GM19468 (cell line): ENCODE measurements around the gene BPIFB3.

Experiments
- ATAC-seq: cut with Tn5 transposase; IDR thresholded peaks from one replicate; pipeline ENCODE4 v1.9.1; 2021; ENCODE audit warnings: mild to moderate bottlenecking, moderate library complexity, moderate number of reproducible peaks; ENCODE audit not compliant: unreplicated experiment; ENCODE audit errors: extremely low read depth

The BPIFB3 gene

DNA sequence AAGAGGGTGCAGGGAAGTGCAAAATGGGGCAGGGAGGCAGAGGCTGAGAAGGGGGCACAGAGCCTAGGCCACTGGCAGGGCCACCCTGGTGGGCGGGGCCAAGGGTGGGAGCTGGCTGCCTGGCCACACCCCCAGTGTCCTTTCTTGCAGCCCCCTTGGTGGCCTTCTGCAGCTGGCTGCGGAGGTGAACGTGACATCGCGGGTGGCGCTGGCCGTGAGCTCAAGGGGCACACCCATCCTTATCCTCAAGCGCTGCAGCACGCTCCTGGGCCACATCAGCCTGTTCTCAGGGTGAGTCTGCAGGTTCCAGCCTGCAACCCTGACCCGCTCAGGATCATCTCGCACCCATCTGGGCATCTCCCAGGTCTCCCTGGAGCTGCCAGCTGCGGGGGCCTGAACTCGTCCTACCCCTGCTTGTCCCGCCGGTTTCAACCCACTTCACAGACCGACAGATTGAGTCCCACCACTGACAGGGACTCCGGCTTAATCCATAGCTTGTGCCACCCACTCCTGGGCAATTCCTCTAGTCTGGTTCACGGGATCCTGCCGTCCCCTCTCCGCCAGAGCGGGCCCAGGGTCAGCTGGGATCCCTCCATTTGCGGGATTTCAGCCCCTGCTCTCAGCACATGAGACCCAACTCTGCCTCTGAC, 6.2 kb downstream of the BPIFB3 start:
- ATAC-seq, result no peak

DNA sequence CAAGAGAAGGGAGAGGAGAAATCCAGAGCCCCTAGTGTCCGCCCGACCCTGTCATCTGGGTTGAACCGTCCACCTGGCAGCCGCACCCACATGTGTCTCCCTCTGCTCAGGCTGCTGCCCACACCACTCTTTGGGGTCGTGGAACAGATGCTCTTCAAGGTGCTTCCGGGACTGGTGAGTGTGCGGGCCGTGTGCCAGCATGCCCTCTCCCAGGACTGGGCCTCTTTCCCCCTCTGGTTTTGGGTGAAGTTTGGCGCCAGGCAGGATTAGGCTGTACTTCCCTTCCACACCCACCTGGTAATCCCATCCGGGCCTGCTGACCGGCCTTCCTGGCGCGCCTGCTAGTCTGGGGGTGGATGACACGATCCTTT, 7.9 kb downstream of the BPIFB3 start:
- no peak for ATAC-seq

DNA sequence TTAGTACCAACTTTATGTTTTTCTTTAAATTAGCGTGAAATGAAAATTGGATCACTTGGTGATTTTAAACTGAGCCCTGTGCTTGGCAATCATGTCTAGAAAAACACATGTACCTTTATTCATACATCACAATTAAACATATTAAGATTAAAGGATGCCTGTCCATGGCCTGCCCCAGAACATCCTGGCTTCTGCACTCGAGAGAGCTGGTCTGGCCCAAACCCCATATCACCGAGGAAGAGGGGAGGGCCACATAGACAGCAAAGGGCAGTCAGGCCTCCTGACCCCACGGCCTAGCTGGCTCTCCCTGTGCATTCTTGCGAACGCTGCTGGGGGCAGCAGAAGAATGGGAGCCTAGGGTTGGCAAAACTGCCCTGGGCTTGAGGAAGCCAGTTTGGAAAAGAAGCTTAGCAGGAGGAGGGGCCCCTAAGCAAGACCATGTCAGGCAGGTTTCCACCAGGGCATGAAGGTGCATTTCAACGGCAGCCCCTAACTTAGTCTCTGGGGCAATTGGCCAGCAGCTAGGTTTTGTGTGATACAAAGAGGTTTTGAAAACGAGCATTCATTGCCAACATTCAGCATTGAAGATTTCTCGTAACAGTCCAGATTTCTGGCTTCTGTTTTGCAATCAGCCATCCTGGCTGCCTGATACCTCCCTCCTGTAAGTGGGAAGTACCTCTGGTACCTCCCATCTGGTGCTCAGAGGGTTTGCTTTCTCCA, 8.6 kb downstream of the BPIFB3 start:
- ATAC-seq, result no peak

DNA sequence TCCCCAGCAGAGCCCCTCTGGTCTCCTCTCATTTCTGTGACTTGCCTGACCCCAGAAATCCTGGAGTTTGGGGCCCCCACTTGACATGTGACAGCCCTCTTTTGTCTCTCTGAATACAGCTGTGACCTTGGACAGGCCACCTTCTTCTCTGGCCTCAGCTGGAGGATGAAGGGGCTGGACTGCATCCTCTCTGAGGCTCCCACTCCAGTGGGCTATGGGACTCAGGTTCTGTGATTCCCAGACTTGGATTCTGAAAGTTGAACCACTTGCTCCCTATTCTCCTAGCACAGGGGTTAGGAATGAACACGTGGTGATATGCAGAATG, 9.1 kb downstream of the BPIFB3 start:
- no peak for ATAC-seq

DNA sequence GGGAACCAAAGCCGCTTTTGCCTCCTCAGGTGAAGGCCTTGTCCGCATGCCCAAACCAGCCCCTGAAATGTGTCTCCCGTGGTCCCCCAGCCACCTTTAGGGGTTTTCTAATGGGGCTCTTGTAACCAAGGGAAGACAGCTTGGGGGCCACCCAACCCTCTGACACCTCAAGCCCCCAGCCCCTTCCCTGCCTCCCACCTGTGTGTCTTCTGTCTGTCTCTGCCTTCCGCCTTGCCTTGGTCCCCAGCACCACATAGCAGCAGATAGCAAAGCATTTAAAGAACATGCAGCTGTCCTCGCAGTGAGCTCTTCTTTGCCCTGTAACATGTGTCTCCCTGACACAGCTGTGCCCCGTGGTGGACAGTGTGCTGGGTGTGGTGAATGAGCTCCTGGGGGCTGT, 9.6 kb downstream of the BPIFB3 start:
- ATAC-seq, result no peak

DNA sequence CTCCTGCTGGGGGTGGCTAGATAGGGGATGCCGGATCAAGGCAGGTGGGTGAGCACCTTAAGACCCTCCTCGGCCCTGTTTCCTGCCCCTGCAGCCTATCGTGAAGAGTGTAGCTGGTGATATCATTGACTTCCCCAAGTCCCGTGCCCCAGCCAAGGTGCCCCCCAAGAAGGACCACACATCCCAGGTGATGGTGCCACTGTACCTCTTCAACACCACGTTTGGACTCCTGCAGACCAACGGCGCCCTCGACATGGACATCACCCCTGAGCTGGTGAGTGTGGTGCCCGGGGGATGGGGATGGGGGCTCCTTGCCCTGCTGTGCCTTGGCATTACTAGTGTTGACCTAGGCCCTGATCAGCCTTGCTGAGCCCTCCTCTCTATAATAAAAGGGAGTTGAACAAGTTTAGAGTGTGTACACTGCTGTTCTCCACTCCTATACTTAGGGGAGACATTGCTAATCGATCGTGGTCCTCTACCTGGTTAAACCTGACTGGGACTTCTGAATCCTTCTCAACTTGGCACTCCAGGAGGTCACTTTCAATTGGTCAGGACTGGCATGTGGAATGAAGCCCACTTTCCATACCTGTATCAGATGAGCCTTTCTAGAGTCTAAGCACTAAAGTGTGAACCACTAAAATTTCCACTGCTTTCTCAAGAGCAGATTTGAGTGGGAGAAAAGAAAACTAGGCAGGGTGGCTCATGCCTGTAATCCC, 11.0 kb downstream of the BPIFB3 start:
- no peak for ATAC-seq

DNA sequence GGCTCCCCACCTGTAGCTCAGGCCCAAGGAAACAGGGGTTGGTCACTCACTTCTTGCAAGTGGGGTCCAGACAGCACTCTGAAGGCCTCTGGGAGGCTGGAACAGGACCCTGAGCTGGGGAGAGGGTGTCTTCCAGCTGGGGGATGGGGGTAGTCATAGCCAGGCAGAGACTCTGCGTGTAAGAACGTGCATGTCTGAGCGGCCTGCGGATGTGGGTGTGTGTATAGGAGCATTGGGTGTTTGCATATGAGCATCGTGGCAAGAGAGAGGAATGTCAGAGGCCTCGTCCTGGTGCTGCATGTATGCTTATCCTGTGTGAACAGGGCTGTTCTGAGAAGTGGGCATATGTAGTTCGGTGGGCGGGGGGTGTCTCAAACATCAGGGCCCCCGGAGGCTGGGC, 12.1 kb downstream of the BPIFB3 start:
- ATAC-seq, result no peak

DNA sequence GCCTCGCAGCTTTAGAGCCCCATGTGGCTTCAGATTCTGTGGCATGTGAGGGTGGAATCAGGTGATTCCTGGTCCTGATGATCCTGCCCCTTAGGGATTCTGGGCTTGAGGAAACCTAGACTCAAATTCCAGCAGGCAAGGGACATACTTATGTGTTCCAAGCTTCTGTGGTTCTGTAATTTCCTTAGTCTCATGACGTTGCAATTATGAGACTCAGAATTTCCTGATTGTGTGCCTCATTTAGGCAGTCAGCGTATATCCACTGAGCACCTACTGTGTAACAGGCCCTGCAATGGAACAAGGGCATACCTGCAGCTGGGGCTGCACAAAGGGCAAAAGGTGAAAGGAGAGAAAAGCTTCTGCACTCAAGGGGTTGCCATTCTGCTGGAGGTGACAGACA, 14.1 kb downstream of the BPIFB3 start:
- ATAC-seq, result no peak

DNA sequence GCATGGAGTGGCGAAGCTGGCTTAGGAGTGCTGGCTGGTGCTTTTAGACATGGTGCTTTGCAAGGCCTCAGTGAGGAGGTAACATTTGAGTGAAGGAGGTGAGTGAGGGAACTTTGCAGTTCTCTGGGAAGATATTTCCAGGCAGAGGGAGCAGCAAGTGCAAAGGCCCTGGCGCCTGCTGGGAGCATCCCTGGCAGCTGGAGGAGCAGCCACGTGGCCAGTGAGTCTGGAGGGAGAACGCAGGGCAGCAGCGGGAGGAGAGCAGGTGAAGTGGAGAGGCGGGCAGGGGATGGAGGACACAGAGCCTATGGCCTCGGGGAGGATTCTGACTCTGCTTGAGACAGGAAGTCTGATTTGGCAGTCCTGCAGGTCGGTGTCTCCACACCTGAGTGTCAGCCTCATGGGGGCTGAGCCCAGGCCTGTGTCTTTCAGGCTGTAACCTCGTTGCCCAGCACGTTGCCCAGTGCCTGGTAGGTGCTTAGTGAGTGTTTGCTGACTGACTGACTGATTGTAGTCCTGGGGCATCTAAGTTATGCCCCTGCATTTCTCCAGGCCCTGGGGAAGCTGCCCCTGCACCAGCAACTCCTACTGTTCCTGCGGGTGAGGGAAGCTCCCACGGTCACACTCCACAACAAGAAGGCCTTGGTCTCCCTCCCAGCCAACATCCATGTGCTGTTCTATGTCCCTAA, 14.7 kb downstream of the BPIFB3 start:
- ATAC-seq, result no peak

DNA sequence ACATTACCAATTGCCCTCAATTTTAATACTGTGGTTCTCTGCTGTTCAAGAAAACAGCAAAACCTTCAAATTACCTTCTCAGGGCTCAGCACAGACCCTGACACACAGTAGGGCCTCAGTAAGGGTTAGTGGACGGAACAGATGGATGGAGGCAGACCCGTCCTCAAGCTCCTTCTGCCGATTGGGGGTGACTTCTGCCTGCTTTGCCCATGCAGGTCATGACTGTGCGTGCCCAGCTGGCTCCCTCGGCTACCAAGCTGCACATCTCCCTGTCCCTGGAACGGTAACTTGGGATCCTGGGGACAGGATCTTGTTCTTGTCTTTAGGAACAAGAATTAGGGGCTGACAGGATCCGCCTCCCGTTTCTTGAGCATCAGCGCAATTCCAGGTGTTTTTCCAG, 16.0 kb downstream of the BPIFB3 start:
- no peak for ATAC-seq

DNA sequence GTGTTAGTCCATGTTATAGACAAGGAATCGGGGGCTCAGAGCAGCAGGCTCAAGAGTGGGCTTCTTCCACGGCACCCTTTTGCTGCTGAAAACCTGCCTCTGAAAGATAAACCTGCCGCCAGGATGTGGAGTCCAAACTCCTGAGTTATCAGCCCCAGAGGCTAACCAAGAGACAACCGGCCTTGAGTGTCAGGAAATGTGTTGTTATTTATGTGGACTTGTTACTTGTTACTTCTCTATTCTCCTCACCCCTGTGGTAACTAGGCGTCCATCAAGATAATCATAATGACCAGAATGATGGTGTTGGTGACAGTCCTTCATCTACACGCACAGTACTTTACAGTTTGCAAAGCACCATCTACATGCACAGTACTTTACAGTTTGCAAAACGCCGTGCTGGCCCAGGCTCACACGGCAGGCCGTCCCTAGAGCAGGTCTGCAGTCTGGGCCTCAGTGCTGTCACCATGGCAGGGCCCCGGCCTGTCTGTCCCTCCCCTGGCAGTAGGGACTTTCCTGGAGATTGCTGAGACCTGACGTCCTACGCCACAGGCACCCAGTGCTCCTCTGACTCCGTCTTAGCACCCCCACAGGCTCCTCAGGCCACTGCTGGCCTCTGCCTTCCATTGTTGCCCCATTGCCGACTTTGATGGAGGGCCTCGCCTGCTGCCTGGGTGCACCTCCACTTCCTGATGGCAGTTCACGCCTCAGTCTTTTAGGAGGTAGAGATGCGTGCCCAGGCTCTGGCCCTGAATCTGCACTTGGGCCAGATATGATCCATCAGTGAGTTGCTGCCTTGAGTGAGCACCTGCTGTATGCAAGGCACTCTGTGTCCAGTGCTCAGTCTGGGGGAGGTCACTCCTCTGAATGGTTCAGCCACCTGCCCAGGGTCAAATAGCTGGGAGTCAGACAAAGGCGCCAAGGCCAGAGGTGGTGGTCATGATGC, 16.7 kb downstream of the BPIFB3 start:
- no peak for ATAC-seq

DNA sequence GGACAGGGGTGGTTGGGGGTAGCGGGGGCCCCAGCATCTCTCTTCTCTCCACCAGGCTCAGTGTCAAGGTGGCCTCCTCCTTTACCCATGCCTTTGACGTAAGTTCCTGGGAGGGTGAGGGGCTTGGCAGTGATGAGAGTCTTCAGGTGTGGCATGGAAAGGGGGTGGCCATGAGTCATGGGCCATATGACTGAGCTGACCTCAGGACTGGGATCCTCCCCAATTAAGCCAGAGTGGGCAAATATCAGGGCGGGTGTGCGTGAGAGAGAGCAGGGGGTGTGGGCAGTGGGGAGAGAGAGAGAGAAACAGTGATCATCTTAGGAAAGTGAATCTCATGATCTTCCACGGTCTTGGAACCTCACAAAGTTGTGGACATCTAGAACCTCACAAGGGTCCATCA, 17.5 kb downstream of the BPIFB3 start:
- no peak for ATAC-seq

DNA sequence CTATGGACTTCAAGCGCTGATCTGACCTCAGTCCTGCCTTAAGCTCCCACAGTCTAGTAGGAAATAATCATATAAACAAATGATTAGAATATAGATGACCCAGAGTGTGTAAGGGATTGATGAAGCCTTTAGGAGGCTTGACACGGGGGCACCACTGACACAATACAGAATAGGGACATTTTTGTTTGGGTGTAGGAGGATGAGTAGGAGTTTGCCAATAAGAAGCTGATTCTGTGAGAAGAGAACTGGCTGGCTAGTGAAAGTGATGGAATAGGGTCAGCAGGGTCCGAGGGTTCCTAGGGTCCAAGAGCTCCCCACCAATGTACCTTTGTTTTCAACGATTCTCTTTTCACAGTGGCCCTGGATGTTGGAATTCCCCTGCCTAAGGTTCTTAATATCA, 18.7 kb downstream of the BPIFB3 start:
- ATAC-seq, result no peak

DNA sequence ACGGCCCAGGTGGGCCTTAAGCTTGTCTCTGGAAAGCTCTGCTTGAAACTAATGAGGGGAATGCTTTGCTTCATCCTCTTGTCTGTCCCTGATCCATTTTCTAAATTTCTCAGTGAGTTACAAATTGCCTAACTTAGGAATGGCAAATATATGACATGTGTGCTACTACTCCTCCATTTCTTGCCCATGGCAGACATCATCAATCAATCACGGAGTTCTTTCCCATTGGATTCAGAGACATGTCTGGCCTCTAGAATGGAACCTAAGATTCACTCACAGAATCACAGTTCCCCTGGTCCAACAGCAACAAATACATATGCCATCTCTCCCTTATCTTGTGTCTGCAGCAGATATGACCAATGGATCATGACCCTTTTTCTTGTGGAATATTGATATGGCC, 19.1 kb downstream of the BPIFB3 start:
- no peak for ATAC-seq

DNA sequence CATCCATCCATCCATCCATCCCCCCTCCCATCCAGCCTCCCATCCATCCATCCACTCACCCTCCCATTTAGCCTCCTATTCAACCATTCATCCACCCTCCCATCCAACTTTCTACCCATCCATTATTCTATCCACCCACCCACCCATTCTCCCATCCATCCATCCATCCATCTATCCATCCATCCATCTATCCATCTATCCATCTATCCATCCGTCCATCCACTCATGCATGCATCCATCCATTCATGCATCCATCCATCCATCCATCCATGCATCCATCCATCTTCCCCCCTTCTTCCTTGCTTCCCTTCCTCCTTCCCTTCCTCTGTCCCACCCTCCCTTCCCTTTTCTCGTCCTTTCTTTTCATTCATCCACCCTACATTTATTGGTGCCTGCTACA, 21.0 kb downstream of the BPIFB3 start:
- no peak for ATAC-seq

DNA sequence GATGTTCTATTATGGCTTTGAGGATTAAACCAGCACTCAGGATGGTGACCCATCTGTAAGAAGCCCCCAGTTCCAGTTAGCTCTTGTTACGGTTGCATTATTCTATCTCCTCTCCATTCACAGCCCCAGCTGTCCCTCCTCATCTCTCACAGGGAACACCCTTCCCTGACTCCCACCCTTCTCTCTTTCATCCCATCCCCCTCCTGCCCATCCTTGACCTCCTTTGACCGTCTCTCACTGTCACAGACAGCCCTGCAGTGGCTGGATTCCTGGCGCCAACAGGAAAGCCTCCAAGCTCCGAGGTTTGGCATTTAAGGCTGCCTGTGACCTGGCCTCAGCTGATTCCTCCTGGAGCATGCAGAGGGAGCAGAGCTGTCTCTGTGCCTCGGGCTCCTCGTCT, 21.6 kb downstream of the BPIFB3 start:
- no peak for ATAC-seq

DNA sequence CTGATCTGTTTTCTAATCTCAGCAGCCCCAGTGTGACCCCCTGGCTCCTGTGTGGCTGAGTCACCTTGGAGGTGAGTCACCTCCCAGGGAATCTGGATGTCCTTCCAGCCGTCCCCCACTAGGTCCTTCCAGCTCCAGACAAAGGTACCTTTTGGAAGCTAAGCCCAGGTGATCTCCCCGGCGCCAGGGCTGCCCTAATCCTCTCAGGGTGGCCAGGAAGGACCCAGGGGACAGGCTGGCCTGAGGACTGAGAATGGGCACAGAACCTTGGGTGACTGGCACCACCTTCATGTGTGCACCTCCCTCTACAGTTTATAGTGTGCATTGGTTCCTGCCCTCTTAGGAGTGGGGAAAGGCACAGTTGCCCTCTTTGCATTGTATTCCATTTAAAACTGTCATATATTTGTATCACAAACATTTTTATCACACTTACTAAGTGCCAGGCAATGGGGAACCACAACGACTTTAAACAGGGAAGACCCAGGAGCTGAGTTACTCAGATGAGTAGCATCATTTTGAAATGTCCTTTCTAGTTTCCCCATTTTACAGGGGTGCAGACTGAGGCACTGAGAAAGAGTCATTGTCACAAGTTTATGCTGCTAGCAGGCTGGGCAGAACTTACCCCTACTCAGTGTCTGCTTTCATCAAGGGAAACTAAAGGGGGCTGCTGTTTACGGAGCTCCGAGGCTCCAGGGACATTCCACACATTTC, 23.1 kb downstream of the BPIFB3 start:
- no peak for ATAC-seq

DNA sequence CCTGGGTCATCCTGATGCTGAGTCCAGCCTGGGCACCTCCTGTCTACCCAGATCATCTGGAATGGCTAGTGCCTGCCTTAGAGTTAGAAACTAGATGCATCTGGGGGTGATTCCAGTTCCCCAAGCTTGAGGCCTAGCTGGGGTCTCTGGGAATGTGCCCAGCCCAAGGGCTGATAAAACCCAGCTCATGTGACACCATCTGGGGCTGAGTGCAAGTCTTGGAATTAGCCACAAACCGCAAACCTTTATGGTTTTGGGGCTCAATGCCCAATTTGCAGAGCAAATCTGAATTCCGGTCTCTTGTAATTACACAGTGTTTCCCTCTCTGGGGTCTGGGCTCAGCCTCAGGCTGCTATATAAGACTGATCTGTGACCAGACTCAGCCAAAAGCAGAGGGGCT, 25.6 kb downstream of the BPIFB3 start, which contains the start of gene BPIFB4:
Gene BPIFB4 (plus strand): TSS at position 385 of the 400 bp plus-strand sequence. CDS start 1,884 bp downstream, outside the sequence.
- ATAC-seq, result no peak

DNA sequence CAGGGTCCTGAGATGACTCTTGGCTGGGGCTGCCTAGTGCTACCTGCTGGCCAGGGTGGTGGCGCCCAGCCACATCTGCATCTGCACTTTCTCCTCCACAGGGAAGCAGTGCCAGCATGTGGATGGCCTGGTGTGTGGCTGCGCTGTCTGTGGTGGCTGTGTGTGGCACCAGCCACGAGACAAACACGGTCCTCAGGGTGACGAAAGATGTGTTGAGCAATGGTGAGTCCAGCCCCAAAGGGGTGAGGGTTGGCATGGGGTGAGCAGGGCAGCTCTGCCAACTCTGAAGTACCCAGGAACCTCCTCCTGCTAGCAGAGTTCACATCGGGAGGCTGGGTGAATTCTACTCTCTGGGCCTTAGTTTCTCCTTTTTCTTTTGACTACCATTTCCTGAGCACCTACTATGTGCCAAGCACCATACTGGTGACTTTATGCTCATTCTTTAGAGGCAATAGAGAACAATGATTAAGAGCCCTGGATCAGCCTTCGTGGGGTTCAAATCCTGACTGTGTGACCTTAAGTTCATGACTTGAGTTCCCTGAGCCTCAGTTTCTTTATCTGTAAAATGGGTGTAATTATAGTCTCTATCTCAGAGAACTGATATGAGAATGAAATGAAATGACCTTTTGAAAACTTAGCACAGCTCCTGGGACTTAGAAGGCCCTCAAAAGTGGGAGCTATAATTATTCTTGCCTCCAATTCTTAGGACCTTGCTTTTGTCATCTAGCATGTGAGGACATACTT, 27.9 kb downstream of the BPIFB3 start:
- ATAC-seq, result no peak
